ENCODE measurements around the gene MEF2D.

DNA sequence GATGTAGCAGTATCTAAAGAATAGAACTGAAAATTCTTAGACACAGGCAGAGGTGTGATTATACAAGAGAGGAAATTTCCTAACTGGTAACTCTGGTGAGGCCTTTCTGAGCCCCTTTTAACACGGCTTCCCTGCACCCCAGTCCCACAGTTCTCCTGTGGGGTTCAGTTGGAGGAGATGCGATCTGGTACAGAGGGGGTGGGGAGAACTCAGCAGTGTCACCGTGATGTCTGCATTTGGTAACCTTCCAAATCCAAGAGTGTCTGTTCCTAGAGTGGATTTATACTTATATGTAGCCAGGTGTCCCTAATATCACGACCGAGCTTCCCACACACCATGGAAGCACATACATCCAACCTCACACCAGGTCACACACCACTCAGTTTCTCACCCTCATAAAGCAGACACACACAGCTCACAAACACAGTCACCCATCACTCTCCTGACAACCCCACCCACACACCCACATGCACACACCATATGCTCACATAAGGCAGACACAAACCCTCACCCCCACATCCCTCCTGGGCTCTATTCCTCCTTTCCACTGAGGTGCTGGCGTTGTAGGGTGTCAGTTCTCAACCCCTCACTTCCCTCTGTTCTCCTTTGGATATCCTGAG is 83.1 kb downstream of the MEF2D start:
- TF ChIP-seq, protein P1, sequence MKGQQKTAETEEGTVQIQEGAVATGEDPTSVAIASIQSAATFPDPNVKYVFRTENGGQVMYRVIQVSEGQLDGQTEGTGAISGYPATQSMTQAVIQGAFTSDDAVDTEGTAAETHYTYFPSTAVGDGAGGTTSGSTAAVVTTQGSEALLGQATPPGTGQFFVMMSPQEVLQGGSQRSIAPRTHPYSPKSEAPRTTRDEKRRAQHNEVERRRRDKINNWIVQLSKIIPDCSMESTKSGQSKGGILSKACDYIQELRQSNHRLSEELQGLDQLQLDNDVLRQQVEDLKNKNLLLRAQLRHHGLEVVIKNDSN (IDR thresholded peaks at IDR 0.05) = no peak
- TF ChIP-seq TAF1 (IDR thresholded peaks at IDR 0.05; ENCODE audit: low read depth) (no peak), CREB1 (IDR thresholded peaks at IDR 0.05; ENCODE audit: low read depth) (no peak), CEBPB (IDR thresholded peaks at IDR 0.05) (no peak), RAD21 (IDR thresholded peaks at IDR 0.05; ENCODE audit: low read depth) (no peak), YY1 (IDR thresholded peaks at IDR 0.05; ENCODE audit: low read depth) (no peak)
- TF ChIP-seq, protein P2, sequence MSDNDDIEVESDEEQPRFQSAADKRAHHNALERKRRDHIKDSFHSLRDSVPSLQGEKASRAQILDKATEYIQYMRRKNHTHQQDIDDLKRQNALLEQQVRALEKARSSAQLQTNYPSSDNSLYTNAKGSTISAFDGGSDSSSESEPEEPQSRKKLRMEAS (IDR thresholded peaks at IDR 0.05) = no peak
- TF ChIP-seq, protein P3, sequence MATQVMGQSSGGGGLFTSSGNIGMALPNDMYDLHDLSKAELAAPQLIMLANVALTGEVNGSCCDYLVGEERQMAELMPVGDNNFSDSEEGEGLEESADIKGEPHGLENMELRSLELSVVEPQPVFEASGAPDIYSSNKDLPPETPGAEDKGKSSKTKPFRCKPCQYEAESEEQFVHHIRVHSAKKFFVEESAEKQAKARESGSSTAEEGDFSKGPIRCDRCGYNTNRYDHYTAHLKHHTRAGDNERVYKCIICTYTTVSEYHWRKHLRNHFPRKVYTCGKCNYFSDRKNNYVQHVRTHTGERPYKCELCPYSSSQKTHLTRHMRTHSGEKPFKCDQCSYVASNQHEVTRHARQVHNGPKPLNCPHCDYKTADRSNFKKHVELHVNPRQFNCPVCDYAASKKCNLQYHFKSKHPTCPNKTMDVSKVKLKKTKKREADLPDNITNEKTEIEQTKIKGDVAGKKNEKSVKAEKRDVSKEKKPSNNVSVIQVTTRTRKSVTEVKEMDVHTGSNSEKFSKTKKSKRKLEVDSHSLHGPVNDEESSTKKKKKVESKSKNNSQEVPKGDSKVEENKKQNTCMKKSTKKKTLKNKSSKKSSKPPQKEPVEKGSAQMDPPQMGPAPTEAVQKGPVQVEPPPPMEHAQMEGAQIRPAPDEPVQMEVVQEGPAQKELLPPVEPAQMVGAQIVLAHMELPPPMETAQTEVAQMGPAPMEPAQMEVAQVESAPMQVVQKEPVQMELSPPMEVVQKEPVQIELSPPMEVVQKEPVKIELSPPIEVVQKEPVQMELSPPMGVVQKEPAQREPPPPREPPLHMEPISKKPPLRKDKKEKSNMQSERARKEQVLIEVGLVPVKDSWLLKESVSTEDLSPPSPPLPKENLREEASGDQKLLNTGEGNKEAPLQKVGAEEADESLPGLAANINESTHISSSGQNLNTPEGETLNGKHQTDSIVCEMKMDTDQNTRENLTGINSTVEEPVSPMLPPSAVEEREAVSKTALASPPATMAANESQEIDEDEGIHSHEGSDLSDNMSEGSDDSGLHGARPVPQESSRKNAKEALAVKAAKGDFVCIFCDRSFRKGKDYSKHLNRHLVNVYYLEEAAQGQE (IDR thresholded peaks at IDR 0.05; ENCODE audit: low read depth) = no peak
